Stimulated activated CD4-positive, alpha-beta T cell treated with anti-CD3 and anti-CD28 coated beads, Interleukin-1b, Interleukin-23, amount 100 ng/mL, for 24 hours (primary cell): ENCODE data around the gene NGEF.
"Not testable (repeated sequence)": the region's sequence is repeated elsewhere in the genome, so short reads cannot be mapped to it uniquely, and the experiment has no call there.

Source experiments
- DNase-seq, 4 experiments: peaks; one replicate each; pipeline ENCODE4 v3.0.0-alpha.2; 2020; ENCODE audit warnings: low read depth in 4 of 4, low spot score in 1 of 4

Gene NGEF, protein sequence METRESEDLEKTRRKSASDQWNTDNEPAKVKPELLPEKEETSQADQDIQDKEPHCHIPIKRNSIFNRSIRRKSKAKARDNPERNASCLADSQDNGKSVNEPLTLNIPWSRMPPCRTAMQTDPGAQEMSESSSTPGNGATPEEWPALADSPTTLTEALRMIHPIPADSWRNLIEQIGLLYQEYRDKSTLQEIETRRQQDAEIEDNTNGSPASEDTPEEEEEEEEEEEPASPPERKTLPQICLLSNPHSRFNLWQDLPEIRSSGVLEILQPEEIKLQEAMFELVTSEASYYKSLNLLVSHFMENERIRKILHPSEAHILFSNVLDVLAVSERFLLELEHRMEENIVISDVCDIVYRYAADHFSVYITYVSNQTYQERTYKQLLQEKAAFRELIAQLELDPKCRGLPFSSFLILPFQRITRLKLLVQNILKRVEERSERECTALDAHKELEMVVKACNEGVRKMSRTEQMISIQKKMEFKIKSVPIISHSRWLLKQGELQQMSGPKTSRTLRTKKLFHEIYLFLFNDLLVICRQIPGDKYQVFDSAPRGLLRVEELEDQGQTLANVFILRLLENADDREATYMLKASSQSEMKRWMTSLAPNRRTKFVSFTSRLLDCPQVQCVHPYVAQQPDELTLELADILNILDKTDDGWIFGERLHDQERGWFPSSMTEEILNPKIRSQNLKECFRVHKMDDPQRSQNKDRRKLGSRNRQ

DNA sequence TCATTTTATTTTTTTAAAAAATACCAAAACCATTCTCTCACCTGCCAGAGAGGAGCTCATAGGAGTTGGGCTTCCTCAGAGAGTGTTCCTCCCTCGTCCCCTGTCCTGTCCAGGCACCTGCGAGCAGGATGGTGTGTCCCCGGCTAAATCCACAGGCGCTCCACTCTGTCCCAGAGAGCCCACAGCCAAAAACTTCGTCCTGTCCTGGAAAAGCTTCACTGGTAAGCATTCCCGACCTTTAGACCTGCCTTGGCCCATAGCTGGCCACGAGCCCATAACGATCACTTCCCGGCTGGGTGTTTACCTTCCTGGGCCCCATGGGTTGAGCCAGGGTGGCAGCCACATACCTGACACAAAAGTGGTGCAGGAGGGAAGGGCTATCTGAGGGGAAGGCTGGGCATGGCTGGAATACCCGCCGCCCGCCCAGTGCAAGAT, at the start of gene NGEF:
Gene NGEF (minus strand): TSS at position 230 of the 435 bp plus-strand sequence. CDS start 38,366 bp downstream, outside the sequence.
- no peak for DNase-seq

GRCh38 chr2:233062451-233062850, 49.4 kb upstream of the NGEF start:
- no peak for DNase-seq

GRCh38 chr2:233061591-233062450, 48.8 kb upstream of the NGEF start:
- no peak for DNase-seq

- no peak for DNase-seq
Measured at GRCh38 chr2:233060980-233061590, 48.0 kb upstream of the NGEF start.

- no peak for DNase-seq
Measured at GRCh38 chr2:233060501-233060979, 47.5 kb upstream of the NGEF start.

DNA sequence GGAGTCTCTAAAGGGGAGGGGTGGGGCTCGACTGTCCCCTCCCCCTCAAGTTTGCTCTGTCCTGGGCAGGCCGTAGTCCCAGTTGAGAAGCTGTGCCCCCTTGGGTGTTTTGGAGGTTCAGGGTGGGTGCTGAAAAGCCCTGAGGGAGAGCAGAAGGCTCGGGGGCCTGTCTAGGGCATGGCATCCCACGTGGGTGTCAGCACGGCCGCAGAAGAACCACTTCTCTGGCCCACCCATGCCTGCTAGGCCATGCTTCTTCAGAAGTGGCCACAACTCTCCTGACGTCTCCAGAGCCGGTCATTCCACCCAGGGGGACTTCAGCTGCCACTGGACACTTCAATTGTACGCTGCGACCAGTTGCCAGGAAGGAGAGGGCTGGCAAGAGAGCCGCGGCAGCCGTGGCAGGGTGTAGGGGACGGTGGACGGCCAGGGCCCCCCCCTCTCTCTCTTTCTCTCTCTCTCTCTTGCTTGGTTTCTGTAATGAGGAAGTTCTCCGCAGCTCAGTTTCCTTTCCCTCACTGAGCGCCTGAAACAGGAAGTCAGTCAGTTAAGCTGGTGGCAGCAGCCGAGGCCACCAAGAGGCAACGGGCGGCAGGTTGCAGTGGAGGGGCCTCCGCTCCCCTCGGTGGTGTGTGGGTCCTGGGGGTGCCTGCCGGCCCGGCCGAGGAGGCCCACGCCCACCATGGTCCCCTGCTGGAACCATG, 46.9 kb upstream of the NGEF start, which contains the start of gene INPP5D:
Gene INPP5D (plus strand): TSS at position 546 of the 704 bp plus-strand sequence. CDS start 137 bp downstream, at position 683.
- peak in 1 of 4 experiments; percentile 50 for DNase-seq

- DNase-seq: no peak
Measured at GRCh38 chr2:233059547-233059796, 46.4 kb upstream of the NGEF start.

- DNase-seq: no peak
Measured at GRCh38 chr2:233058717-233059546, 45.9 kb upstream of the NGEF start.

GRCh38 chr2:233056961-233057605, 44.0 kb upstream of the NGEF start:
- no peak for DNase-seq

DNA sequence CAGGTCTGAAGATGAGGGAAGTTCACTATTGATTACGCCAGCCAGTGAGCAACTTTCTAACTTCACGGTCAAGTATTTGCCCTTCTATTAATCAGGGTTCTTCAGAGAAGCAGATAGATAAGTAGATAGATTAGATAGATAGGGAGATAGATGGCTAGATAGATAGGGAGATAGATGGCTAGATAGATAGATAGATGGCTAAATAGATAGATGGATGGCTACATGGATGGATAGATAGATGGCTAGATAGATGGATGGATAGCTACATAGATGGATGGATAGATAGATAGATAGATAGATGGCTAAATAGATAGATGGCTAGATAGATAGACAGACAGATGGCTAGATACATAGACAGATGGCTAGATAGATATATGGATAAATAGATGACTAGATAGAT, 42.3 kb upstream of the NGEF start:
- no peak for DNase-seq

DNA sequence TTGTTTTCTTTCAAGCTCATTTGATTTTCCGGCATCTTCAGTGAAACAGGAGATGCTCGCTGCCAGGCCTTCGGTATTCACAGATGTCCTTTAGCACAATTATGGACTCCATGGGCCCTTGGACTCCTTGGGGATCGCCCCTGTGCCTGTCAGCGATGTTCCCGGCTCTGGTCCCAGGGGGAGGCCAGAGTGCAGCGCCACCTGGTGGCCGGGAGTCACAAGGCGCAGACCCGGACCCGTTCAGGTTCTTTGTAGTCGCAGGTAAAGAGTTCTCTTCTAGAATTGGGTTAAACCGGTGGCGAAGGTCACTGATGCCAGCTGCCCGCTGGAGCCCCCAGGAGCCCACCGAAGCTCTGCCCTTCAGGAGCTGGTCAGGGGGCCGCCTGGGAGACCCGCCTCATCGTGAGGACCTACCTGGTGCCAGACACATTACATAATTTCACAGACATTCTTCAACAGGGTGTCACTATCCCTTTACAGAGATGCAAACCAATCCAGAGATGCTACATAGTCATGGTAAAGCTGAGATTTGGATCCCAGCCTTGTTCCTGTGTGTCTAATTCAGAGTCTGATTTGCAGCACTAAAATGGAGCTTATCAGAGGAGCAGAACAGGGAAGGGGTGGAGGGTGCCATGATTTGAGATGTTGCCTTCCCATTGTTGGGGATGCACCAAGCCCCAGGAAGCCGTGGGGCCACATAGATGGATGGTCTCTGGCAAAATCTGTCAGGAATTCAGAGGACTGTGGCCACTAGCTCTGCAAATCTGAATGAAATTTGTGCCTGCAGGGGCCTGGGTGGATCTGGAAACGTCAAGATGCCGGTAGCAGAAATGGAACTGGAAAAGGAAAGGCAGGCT, 41.1 kb upstream of the NGEF start:
- peak; percentile 56 to 78 (median 66) for DNase-seq

DNA sequence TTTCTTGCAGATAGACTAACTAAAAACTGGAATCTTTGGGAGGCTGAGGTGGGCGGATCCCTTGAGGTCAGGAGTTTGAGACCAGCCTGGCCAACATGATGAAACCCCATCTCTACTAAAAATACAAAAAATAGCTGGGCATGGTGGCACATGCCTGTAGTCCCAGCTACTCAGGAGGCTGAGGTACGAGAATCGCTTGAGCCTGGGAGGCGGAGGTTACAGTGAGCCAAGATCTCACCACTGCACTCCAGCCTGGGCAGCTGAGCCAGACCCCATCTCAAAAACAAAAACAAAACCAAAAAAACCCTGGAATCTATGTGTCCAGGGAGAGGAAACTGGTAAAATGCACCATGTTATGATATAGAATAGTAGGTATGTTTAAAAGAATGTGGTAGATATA, 39.5 kb upstream of the NGEF start:
- not testable (repeated sequence) for DNase-seq

- DNase-seq: no peak
Measured at GRCh38 chr2:233051241-233052149, 38.4 kb upstream of the NGEF start.

DNA sequence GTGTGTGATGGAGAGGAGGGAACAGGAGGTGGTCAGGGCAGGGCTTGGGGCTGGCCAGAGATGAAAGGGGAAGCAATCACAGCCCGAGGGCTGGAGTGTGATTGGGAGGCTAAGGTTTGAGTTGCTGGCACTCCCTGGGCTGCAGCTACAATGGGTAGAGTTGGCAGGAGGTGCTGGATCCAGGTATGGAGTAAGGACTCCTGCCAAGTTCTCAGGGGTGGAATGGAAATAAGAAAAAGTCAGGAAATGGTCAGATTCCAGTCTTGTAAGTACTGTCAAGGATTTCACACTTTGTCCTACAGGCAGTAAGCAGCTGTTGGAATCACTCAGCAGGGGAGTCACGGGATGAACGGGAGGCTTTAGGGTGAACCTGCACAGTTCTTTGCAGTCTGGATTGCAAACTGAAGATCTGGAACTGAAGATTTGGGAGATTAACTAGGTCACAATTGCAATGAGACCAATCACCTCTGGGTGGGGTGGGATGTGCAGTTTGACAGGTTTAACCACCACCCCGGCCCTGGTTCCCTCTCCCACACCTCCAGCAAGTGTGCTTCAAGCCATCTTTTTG, 36.2 kb upstream of the NGEF start:
- no peak for DNase-seq

DNA sequence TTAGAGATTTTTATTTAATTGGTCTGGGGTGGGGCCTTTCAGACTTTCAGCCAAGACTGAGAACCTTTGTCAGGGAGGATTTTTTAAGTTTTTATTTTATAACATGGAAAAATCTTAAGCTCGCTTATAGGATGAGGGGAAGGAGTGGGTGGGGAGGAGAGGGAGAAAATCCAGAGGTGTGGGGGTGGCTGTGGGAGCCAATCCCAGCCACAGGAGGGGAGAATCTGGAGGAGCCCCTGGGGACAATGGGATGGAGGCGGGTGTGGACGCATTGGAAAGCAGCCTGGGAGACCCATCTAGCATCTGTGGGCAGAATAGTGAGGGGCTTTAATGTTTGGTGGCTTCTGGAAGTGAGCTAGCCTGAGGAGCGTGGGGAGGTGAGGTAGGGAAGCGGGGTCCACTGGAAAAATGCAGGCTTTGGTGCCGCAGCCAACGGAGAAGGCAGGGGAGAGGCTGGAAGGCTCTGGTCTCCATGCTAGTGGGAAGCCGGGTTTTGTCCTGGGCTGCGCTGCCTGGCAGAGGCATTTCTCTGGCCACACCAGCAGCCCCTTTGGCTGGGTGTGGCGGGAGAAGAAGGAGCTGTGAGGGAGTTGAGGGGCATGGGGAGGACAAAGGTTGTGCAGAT, 35.6 kb upstream of the NGEF start:
- no peak for DNase-seq

- DNase-seq: no peak
Measured at GRCh38 chr2:233047667-233048066, 34.6 kb upstream of the NGEF start.
